Measurements from ENCODE around the gene CES4A. TPM values are rescaled to one million over a fixed set of nuclear protein-coding genes. Genes with fewer than 3 reads are reported as not detected.

CES4A gene
- total RNA-seq, 1 experiment from 2014 or later = 5.1 TPM

DNA sequence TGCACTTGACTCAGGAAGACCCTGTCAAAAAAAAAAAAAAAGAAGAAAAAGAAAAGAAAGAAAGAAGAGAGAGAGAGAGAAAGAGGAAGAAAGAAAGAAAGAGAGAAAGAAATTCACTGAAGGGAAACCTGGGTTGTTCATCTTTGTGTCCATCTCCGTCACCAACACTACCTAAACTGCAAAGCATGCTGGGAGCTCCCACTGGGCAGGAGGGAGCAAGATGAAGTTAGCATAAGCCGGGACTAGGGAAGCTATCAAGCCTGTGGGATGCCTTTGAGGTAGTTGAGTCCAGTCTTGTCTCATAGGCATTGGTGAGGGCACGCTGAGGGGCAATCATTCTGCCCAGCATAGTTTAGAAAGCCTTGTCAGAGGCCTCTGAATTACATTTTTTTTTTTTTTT is 32.9 kb downstream of the CES4A start:
- ChIA-PET POLR2A (interaction anchor here (1.0 kb wide), 1 partner anchor 82 kb away, joined by 3 read pairs; no protein-coding TSS in a partner anchor), CTCF (interaction anchor here (0.6 to 0.7 kb wide), 4 partner anchors 15 to 263 kb away, joined by 3 to 4 read pairs (median 4); no protein-coding TSS in a partner anchor)
- H3K27ac Mint-ChIP-seq (ENCODE audit: low read depth, unreplicated experiment) = no peak overlapping the region
- TF ChIP-seq, protein P1, sequence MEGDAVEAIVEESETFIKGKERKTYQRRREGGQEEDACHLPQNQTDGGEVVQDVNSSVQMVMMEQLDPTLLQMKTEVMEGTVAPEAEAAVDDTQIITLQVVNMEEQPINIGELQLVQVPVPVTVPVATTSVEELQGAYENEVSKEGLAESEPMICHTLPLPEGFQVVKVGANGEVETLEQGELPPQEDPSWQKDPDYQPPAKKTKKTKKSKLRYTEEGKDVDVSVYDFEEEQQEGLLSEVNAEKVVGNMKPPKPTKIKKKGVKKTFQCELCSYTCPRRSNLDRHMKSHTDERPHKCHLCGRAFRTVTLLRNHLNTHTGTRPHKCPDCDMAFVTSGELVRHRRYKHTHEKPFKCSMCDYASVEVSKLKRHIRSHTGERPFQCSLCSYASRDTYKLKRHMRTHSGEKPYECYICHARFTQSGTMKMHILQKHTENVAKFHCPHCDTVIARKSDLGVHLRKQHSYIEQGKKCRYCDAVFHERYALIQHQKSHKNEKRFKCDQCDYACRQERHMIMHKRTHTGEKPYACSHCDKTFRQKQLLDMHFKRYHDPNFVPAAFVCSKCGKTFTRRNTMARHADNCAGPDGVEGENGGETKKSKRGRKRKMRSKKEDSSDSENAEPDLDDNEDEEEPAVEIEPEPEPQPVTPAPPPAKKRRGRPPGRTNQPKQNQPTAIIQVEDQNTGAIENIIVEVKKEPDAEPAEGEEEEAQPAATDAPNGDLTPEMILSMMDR (IDR thresholded peaks at IDR 0.05; ENCODE audit: unreplicated experiment) = no peak
- no peaks in the 10 kb centered on the region for H3K4me1 Mint-ChIP-seq (ENCODE audit: insufficient read depth, unreplicated experiment)
- DNase-seq (ENCODE audit: unreplicated experiment) = no peak
- no peaks in the 10 kb centered on the region for H3K36me3 Mint-ChIP-seq (ENCODE audit: insufficient read depth, unreplicated experiment)
- H3K9me3 Mint-ChIP-seq (ENCODE audit: unreplicated experiment) = no peaks in the 10 kb centered on the region
- BruUV-seq (replicated peaks) = no TSS peak
- no peaks in the 10 kb centered on the region for H3K27me3 Mint-ChIP-seq (ENCODE audit: insufficient read depth, unreplicated experiment)
- intact Hi-C loops (cut with micrococcal nuclease) = no loop called here
- H3K4me3 Mint-ChIP-seq (ENCODE audit: unreplicated experiment) = no peak overlapping the region

DNA sequence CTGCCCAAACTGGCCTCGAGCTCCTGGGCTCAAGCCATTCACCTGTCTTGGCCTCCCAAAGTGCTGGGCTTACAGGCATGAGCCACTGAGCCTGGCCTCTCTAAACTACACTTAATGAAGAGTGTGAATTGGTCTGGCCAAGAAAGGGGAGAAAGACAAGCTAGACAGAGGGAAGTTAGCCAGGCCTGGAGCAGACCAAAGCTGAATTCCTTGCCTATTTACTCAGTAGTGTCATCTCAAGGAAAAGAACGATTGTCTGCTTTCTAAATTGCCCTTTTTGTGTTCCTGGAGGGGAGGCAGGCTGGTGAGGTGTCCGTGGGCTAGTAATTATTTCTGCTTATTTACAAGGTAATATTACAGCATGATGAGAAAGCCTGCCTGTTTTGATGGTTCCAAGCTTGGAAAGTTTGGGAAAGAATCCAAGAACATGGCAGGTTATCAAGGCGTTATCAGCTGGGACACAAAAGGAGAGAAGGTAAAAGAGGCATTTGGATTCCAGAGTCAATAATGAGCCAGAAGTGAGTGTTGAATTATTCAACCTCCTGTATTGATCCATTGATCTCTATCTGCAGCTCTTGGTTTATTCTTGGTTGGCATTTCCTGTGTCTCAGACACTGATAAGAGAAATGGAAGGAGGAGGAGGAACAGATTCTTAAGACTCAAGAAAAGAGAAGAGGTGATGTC is 34.3 kb downstream of the CES4A start:
- Mint-ChIP-seq H3K27me3 (ENCODE audit: insufficient read depth, unreplicated experiment) (no peaks in the 10 kb centered on the region), H3K36me3 (ENCODE audit: insufficient read depth, unreplicated experiment) (no peaks in the 10 kb centered on the region), H3K4me1 (ENCODE audit: insufficient read depth, unreplicated experiment) (no peaks in the 10 kb centered on the region), H3K27ac (ENCODE audit: low read depth, unreplicated experiment) (no peak overlapping the region), H3K9me3 (ENCODE audit: unreplicated experiment) (no peaks in the 10 kb centered on the region), H3K4me3 (ENCODE audit: unreplicated experiment) (no peak overlapping the region)
- no peak for DNase-seq (ENCODE audit: unreplicated experiment)
- TF ChIP-seq, protein P1 (IDR thresholded peaks at IDR 0.05; ENCODE audit: unreplicated experiment) = no peak
- CTCF ChIA-PET = interaction anchor here (0.6 to 1.3 kb wide), 5 partner anchors 16 to 81 kb away, joined by 3 to 6 read pairs (median 3); no protein-coding TSS in a partner anchor
- intact Hi-C loops (cut with micrococcal nuclease) = no loop called here
- no TSS peak for BruUV-seq (replicated peaks)
- POLR2A ChIA-PET = interaction anchor here (0.6 to 1.1 kb wide), 2 partner anchors 9 to 23 kb away, joined by 3 read pairs; no protein-coding TSS in a partner anchor

DNA sequence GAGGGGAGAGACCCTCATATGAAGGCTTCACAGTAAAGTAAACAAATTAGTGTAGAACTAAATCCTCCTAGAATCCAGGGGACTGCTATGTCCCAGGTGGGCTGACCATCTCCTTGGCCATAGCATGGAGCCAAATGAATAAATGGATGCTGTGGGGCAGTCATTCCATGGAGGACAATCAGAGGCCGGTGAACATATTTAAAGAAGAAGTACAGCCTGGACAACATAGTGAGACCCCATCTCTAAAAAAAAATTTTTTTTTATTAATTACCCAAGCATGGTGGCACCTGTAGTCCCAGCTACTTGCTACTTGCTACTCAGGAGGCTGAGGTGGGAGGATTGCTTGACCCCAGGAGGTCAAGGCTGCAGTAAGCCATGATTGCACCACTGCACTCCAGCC is 35.3 kb downstream of the CES4A start:
- intact Hi-C loops (cut with micrococcal nuclease) = no loop called here
- no peak for DNase-seq (ENCODE audit: unreplicated experiment)
- H3K4me1 Mint-ChIP-seq (ENCODE audit: insufficient read depth, unreplicated experiment) = no peaks in the 10 kb centered on the region
- no peaks in the 10 kb centered on the region for H3K27me3 Mint-ChIP-seq (ENCODE audit: insufficient read depth, unreplicated experiment)
- H3K4me3 Mint-ChIP-seq (ENCODE audit: unreplicated experiment) = no peak overlapping the region
- ChIA-PET POLR2A (no interaction called here), CTCF (interaction anchor here (1.3 kb wide), 2 partner anchors 17 to 46 kb away, joined by 3 to 6 read pairs; no protein-coding TSS in a partner anchor)
- H3K9me3 Mint-ChIP-seq (ENCODE audit: unreplicated experiment) = no peaks in the 10 kb centered on the region
- no TSS peak for BruUV-seq (replicated peaks)
- TF ChIP-seq, protein P1 (IDR thresholded peaks at IDR 0.05; ENCODE audit: unreplicated experiment) = no peak
- H3K27ac Mint-ChIP-seq (ENCODE audit: low read depth, unreplicated experiment) = no peak overlapping the region
- no peaks in the 10 kb centered on the region for H3K36me3 Mint-ChIP-seq (ENCODE audit: insufficient read depth, unreplicated experiment)

DNA sequence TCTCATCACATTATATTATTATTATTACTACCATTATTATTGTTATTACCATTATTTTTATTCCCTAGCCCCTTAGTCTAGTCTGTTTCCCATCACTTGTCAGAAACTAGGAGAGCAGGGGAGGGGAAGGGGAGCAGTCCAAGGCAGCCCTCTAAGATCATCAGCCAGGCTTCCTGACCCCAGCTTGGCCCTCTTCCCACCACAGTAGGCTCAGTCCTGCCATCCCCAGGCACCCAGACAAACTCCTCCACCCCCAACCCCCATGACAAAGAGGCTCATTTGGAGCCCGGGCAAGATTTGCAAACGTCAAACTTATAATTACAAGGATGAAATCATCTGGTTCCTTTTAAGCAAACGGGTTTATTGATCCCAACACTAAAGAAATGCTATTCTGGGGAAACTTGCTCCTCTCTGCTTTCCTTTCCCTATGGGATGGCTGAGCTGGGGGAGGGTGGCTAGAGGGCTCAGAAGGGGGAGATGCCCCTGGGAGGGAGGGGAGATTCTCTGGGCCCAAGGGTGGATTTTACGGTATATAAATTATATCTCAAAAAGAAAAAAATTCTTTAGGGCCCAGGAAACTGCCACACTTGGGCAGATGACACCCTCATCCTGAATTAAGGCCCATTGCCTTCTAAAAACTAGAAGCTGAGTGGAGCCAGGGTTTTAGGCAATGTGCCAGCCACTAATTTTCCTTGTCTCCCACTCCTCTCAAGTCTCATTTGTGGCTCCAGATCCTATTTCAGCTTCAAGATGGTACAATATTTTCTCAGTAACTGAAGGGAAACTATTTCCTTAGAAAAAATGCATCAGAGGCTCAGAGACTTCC is 36.2 kb downstream of the CES4A start:
- no peaks in the 10 kb centered on the region for H3K4me1 Mint-ChIP-seq (ENCODE audit: insufficient read depth, unreplicated experiment)
- H3K36me3 Mint-ChIP-seq (ENCODE audit: insufficient read depth, unreplicated experiment) = no peaks in the 10 kb centered on the region
- no TSS peak for BruUV-seq (replicated peaks)
- no peaks in the 10 kb centered on the region for H3K27me3 Mint-ChIP-seq (ENCODE audit: insufficient read depth, unreplicated experiment)
- intact Hi-C loops (cut with micrococcal nuclease) = no loop called here
- H3K9me3 Mint-ChIP-seq (ENCODE audit: unreplicated experiment) = no peaks in the 10 kb centered on the region
- TF ChIP-seq, protein P1 (IDR thresholded peaks at IDR 0.05; ENCODE audit: unreplicated experiment) = no peak
- H3K27ac Mint-ChIP-seq (ENCODE audit: low read depth, unreplicated experiment) = no peak overlapping the region
- CTCF ChIA-PET = interaction anchor here (0.6 to 0.9 kb wide), 2 partner anchors 26 to 423 kb away, joined by 3 to 4 read pairs; no protein-coding TSS in a partner anchor
- no peak overlapping the region for H3K4me3 Mint-ChIP-seq (ENCODE audit: unreplicated experiment)
- POLR2A ChIA-PET = interaction anchor here (0.6 kb wide), 2 partner anchors 101 to 152 kb away, joined by 3 to 4 read pairs; no protein-coding TSS in a partner anchor
- DNase-seq (ENCODE audit: unreplicated experiment) = no peak
